SK-N-MC (cell line): ENCODE results near the gene MFSD6L.

Source experiments
- EZH2 ChIP-seq: fragments of 200-600 bp; sonication (generic); IDR thresholded peaks from one replicate; pipeline ENCODE4 v1.6.1; 2017; ENCODE audit warnings: antibody characterized with exemption
- FOXP2 ChIP-seq: optimal IDR thresholded peaks from 2 replicates; pipeline ENCODE3; 2011; ENCODE audit warnings: mild to moderate bottlenecking, moderate library complexity; ENCODE audit not compliant: insufficient read depth; ENCODE audit errors: extremely low read length, control extremely low read depth
- POLR2AphosphoS5 ChIP-seq: IDR thresholded peaks from 2 replicates; pipeline ENCODE4 v1.6.1; 2012; ENCODE audit warnings: mild to moderate bottlenecking, low read depth, low read length, borderline replicate concordance

DNA sequence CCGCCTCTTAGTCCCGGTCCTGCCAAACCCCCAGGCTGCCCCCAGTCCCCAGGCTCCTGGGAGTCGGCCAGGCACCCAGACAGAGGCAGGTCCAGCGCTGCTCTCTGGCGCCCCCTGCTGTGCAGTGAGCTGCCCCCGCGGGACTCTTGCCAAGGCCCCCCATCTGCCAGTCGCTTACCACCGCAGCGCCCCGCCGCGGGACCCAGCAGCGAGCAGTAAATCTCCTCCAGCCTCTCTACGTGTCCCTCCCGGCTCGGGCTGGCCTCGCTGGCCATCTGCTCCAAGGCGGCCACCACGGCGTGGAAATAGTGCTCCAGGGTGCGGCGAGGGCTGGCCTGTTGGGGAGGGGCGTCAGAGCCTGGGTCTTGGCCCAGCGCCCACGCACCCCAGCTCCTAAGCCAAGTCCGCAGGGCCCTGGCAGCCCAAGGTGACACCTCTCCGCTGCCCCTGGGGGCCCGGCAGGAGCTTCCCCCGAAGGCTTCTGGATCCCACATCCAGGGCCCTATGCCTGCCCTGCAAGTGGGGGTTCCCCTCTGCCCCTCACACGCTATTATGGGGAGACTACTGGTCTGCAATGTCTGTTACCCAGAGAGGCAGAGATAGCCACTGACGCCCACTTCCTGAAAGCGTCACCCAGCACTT is 33.7 kb upstream of the MFSD6L start:
- no peak for TF ChIP-seq POLR2AphosphoS5
- TF ChIP-seq EZH2 = no peak
- no peak for TF ChIP-seq FOXP2
